Astrocyte (in vitro differentiated cells and primary cell): ENCODE measurements around the gene SHC3.

Experiments used
- EZH2 ChIP-seq: IDR thresholded peaks from 2 replicates; pipeline ENCODE4 v1.6.1; 2012; ENCODE audit warnings: mild to moderate bottlenecking, low read length, inconsistent platforms; ENCODE audit not compliant: insufficient read depth
- TF ChIP-seq, protein P1 (sequence below): IDR thresholded peaks from 2 replicates; pipeline ENCODE4 v1.5.1; 2011; ENCODE audit warnings: low read depth, mild to moderate bottlenecking, inconsistent platforms, low read length, moderate library complexity; ENCODE audit not compliant: insufficient read depth

DNA sequence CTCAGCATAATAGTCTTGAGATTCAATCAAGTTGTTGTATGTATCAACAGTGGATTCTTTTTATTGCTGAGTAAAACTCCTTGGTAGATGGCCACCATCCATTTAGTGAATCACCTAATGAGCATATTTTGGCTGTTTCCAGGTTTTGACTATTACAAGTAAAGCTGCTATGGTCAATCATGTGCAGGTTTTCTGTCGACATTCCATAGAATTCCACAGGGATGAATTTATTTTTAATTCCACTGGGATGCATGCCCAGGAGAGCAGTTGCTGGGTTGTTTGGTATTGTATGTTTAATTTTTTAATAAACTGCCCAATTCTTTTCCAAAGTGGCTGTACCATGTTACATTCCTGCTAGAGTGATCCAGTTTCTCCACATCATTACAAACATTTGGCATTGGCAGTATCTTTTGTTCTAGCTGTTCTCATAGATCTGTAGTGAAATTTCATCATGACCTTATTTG is 197.8 kb downstream of the SHC3 start:
- TF ChIP-seq, protein P1, sequence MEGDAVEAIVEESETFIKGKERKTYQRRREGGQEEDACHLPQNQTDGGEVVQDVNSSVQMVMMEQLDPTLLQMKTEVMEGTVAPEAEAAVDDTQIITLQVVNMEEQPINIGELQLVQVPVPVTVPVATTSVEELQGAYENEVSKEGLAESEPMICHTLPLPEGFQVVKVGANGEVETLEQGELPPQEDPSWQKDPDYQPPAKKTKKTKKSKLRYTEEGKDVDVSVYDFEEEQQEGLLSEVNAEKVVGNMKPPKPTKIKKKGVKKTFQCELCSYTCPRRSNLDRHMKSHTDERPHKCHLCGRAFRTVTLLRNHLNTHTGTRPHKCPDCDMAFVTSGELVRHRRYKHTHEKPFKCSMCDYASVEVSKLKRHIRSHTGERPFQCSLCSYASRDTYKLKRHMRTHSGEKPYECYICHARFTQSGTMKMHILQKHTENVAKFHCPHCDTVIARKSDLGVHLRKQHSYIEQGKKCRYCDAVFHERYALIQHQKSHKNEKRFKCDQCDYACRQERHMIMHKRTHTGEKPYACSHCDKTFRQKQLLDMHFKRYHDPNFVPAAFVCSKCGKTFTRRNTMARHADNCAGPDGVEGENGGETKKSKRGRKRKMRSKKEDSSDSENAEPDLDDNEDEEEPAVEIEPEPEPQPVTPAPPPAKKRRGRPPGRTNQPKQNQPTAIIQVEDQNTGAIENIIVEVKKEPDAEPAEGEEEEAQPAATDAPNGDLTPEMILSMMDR = no peak
- TF ChIP-seq EZH2 = no peak
